Renal cortical epithelial cell (primary cell): ENCODE data around the gene TMEM52. TPM values are rescaled to one million over a fixed set of nuclear protein-coding genes. Genes with fewer than 3 reads are reported as not detected.

ENCODE experiments used
- DNase-seq: peaks from one replicate; pipeline ENCODE4 v3.0.0-alpha.2; 2011; ENCODE audit warnings: low read depth
- total RNA-seq: library from RNA; depleted of rRNA; stranded (reverse); fragments of >200 nt; gene quantifications from 2 replicates; pipeline ENCODE4 v1.2.3, GENCODE V29; 2014

TMEM52 gene
- total RNA-seq = 0.35 TPM in 1 of 2 replicates, not detected in the other

- no peak for DNase-seq
These were observed at the start of gene TMEM52 for GRCh38 chr1:1918901-1919303. TMEM52 (minus strand) TSS chr1:1919279; CDS start chr1:1919265, 14 bp downstream.

GRCh38 chr1:1967879-1968278, 48.8 kb upstream of the TMEM52 start:
- no peak for DNase-seq

DNA sequence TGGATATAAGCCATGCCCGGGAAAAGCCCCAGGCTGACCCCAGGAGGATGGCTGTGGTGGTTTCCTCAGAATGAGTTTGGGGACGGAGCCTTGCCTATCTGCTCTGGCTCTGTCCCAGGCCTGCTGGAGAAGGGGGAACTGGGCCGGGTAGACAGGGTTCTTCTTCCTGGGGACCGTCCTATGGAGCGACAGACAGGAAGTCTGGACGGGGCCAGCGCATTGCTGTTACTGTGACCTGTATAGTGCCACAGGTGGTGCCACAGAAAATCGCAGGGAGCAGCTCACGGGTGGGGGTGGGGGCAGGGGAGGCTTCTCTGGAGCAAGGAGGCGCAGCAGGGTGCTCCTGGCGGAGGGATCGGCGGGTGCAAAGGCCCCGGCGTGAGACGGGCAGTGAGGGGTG, 48.1 kb upstream of the TMEM52 start:
- DNase-seq = no peak

DNA sequence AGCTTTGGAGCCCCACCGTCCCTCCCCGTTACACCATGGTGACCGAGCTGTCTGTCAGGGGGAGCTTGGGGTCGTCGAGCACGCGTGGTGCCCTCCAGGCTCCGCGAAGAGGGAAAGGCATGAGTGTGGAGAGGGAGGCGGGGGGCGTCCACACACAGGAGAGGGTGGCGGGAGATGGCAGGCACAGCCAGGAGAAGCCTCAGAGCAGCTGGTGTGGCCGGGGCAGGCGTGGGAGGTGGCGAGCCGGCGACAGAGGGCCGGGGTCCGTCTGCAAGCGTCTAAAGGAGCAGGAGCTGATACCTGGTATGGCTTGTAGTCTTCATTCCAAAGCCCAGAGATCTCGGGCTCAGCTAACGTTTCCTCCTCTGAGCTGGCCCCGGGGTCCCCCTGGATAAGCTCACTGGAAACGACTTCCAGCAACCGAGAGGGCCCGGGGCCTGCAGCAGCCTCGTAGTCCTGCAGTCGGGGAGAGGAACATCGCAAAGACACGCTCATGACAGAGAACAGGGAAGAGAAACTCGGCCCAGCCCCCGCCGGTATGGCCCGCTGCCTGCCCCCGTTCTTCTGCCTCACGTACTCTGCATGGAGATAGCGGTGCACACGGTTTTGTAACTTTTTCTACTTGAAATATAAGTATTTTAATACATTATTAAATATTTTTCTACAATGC, 47.1 kb upstream of the TMEM52 start:
- no peak for DNase-seq

GRCh38 chr1:1965546-1965945, 46.5 kb upstream of the TMEM52 start:
- no peak for DNase-seq

- DNase-seq = no peak
These were observed 45.7 kb upstream of the TMEM52 start for GRCh38 chr1:1964811-1965210.

GRCh38 chr1:1963570-1963969, 44.5 kb upstream of the TMEM52 start:
- no peak for DNase-seq

DNA sequence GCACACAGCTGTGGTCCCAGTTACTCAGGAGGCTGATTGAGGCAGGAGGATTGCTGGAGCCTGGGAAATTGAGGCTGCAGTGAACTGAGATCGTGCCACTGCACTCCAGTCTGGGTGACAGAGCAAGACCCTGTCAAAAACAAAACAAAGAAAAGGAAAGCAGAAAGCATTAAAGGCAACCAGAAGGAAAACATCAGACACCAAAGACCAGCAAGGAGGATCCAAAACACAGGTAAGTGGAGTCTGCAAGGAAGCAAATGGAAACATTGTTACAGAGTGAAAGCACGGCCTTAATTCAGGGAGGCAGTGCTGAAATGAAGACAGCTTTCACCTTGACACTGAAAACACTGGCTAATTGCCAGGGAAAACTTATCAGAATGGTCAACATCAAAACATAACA, 43.7 kb upstream of the TMEM52 start:
- no peak for DNase-seq

GRCh38 chr1:1960480-1961196, 41.6 kb upstream of the TMEM52 start:
- DNase-seq = no peak

GRCh38 chr1:1959840-1960479, 40.9 kb upstream of the TMEM52 start:
- peak; percentile 54 for DNase-seq

- DNase-seq = no peak
These were observed 40.4 kb upstream of the TMEM52 start for GRCh38 chr1:1959459-1959839.

DNA sequence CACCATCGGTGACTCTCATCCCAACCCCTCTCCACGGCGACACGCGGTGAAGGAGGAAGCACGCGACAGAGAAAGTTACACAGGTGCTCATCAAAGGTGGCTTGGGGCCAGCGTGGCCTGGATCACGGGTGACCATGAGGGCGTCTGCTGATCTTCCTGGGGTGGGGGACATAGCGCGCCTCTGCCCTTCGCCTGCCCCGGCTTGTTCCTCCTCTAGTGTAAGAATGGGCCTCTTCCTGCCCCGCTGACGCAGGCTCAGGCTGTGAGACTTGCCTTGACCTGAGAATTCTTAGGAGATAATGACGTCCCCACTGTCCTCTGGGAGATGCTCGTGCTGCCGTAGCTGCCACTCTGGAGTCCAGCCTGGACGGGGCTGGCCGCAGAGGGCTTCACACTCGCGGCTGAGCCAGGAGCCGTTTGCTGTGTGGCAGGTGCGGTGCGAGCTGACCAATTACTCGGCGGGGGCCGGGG, 39.0 kb upstream of the TMEM52 start:
- no peak for DNase-seq

DNA sequence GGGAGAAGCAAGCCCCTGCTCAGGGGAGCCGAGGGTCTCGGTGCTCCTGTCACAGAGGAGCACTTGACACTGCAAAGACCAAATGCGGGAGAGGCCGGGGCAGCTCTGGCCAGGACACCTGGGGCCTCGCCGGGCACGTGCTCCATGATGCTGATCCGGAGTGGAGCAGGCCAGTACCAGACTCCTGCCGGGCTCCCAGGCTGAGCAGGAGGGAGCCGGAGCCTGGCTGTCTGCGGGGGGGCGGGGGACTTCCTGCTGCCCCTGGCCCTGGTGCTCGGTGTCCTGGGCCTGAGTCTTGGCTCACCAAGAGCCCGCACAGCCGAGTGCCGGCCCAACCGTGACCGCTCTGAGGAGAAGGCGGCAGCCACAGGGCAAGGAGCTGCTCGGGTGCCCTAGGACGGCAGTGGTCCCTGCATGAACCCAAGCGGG, 38.5 kb upstream of the TMEM52 start:
- DNase-seq = no peak

- no peak for DNase-seq
These were observed 37.8 kb upstream of the TMEM52 start for GRCh38 chr1:1956586-1957532.

DNA sequence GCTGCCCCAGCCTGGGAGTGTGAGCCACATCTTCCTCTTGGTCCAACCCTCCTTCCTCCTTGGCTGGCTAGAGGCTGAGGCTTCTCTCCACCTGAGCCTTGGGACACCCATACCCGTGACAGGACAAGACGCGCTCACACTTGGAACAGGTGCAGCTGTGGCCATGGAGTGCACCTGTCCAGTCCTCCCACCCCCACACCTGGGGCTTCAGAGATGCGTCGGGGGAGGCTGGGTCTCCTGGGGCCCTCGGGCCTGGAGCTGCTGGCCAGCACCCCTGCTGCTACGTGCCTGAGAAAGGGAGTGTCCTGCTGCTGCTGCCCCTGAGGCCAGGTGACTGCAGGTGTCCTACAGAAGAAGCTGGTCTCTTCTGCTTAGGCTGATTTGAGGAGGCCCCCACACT, 37.0 kb upstream of the TMEM52 start:
- DNase-seq = no peak

DNA sequence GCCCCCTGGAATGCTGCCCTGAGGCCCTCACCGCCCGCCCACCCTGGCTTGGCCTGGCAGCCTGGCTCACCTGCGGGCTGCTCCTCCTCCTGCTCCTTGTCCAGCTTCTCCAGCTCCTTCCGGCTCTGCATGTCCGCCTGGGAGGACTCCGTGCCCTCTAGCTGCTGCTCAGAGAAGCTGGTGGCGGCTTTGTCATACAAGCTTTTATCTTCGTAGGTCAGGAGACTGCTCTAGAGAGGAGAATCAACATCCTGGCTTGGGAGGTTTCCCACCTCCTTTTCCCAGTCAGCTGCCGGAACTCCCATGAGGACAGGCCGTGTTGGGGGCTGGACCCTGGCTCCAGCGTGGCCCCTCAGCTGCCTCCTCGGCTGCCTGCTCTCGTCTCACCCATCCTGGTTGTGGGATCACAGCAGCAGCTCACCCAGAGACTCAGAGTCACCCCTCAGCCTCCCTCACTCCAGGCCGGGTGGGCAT, 36.6 kb upstream of the TMEM52 start:
- no peak for DNase-seq

- no peak for DNase-seq
These were observed 35.9 kb upstream of the TMEM52 start for GRCh38 chr1:1954831-1955441.

GRCh38 chr1:1954015-1954414, 34.9 kb upstream of the TMEM52 start:
- no peak for DNase-seq

GRCh38 chr1:1950940-1951339, 31.9 kb upstream of the TMEM52 start:
- no peak for DNase-seq

- DNase-seq = no peak
These were observed 29.7 kb upstream of the TMEM52 start for GRCh38 chr1:1948783-1949182.

- no peak for DNase-seq
These were observed 28.4 kb upstream of the TMEM52 start for GRCh38 chr1:1947493-1947892.
